Type B pancreatic cell (in vitro differentiated cells): ENCODE data around the gene SUCLG2. TPM values are rescaled to one million over a fixed set of nuclear protein-coding genes. Genes with fewer than 3 reads are reported as not detected.
A peak's percentile ranks its signal among the peaks of the same experiment; 100 is the strongest.

Source experiments
- DNase-seq: peaks from one replicate; pipeline ENCODE4 v3.0.0; 2021; ENCODE audit warnings: mixed read lengths; ENCODE audit not compliant: unreplicated experiment; ENCODE audit errors: extremely low spot score
- H3K27ac Mint-ChIP-seq: 2 replicates; pipeline ENCODE4 v1.8.0; 2021; ENCODE audit warnings: mild to moderate bottlenecking, mixed read lengths
- H3K27me3 Mint-ChIP-seq: 2 replicates; pipeline ENCODE4 v1.8.0; 2021; ENCODE audit warnings: mixed read lengths
- H3K36me3 Mint-ChIP-seq: 2 replicates; pipeline ENCODE4 v1.8.0; 2021; ENCODE audit warnings: mixed read lengths
- H3K4me1 Mint-ChIP-seq: one replicate; pipeline ENCODE4 v1.8.0; 2021; ENCODE audit warnings: mixed read lengths; ENCODE audit not compliant: unreplicated experiment
- H3K4me3 Mint-ChIP-seq: 2 replicates; pipeline ENCODE4 v1.8.0; 2021; ENCODE audit warnings: mild to moderate bottlenecking, mixed read lengths
- H3K9me3 Mint-ChIP-seq: 2 replicates; pipeline ENCODE4 v1.8.0; 2021; ENCODE audit warnings: mixed read lengths
- CTCF ChIP-seq: fragments of 200-600 bp; sonication (generic); conservative IDR thresholded peaks from 2 replicates; pipeline ENCODE4 v1.5.0; 2021; ENCODE audit warnings: antibody characterized with exemption, mild to moderate bottlenecking
- total RNA-seq: library from RNA; stranded (reverse); gene quantifications from 2 replicates; pipeline ENCODE4 v1.2.1, GENCODE V29; 2021; ENCODE audit warnings: low replicate concordance

The SUCLG2 gene
- total RNA-seq, 1 donor from 2014 or later = 42.8 TPM

GRCh38 chr3:67400476-67400875, 253.9 kb downstream of the SUCLG2 start:
- peaks cover 7% of the 10 kb centered on the region for H3K36me3 Mint-ChIP-seq
- no peak overlapping the region for H3K27ac Mint-ChIP-seq
- no peak for TF ChIP-seq CTCF
- H3K27me3 Mint-ChIP-seq = no peaks in the 10 kb centered on the region
- no peak for DNase-seq
- no peaks in the 10 kb centered on the region for H3K9me3 Mint-ChIP-seq
- H3K4me1 Mint-ChIP-seq = peaks cover 5% of the 10 kb centered on the region
- H3K4me3 Mint-ChIP-seq = no peak overlapping the region

- Mint-ChIP-seq H3K4me1 (peaks cover 5% of the 10 kb centered on the region), H3K9me3 (peaks cover 8% of the 10 kb centered on the region), H3K27ac (no peak overlapping the region), H3K36me3 (peaks cover 18% of the 10 kb centered on the region), H3K4me3 (no peak overlapping the region), H3K27me3 (no peaks in the 10 kb centered on the region)
- DNase-seq = no peak
- no peak for TF ChIP-seq CTCF
Observed at GRCh38 chr3:67389176-67389575, 265.2 kb downstream of the SUCLG2 start.

- Mint-ChIP-seq H3K27me3 (no peaks in the 10 kb centered on the region), H3K36me3 (peaks cover 18% of the 10 kb centered on the region), H3K4me3 (no peak overlapping the region), H3K9me3 (peaks cover 8% of the 10 kb centered on the region), H3K27ac (no peak overlapping the region), H3K4me1 (peaks cover 9% of the 10 kb centered on the region)
- DNase-seq = no peak
- no peak for TF ChIP-seq CTCF
Observed at GRCh38 chr3:67388738-67389137, 265.7 kb downstream of the SUCLG2 start.

- no peak for DNase-seq
- H3K4me3 Mint-ChIP-seq = no peak overlapping the region
- H3K36me3 Mint-ChIP-seq = peaks cover 9% of the 10 kb centered on the region
- no peak for TF ChIP-seq CTCF
- peaks cover 8% of the 10 kb centered on the region for H3K9me3 Mint-ChIP-seq
- peaks cover 17% of the 10 kb centered on the region for H3K4me1 Mint-ChIP-seq
- no peak overlapping the region for H3K27ac Mint-ChIP-seq
- H3K27me3 Mint-ChIP-seq = no peaks in the 10 kb centered on the region
Observed at GRCh38 chr3:67386451-67386850, 268.0 kb downstream of the SUCLG2 start.

GRCh38 chr3:67384760-67385397, 269.5 kb downstream of the SUCLG2 start:
- no peak overlapping the region for H3K27ac Mint-ChIP-seq

More at GRCh38 chr3:67384760-67385397, 269.5 kb downstream of the SUCLG2 start:
- peak; percentile 73 for TF ChIP-seq CTCF
- Mint-ChIP-seq H3K9me3 (peaks cover 8% of the 10 kb centered on the region), H3K4me3 (no peak overlapping the region), H3K27me3 (no peaks in the 10 kb centered on the region), H3K4me1 (peaks cover 17% of the 10 kb centered on the region), H3K36me3 (peaks cover 9% of the 10 kb centered on the region)
- DNase-seq = no peak
